SHP77 treated with DMSO at 0.1 percent for 48 hours (cell line): ENCODE data around the gene SIRT2.
"Not testable (repeated sequence)": the region's sequence is repeated elsewhere in the genome, so short reads cannot be mapped to it uniquely, and the experiment has no call there.

Experiments used
- DNase-seq: peaks from one replicate; lab custom pipeline; 2025; lab: John Stamatoyannopoulos, UW

SIRT2 gene

DNA sequence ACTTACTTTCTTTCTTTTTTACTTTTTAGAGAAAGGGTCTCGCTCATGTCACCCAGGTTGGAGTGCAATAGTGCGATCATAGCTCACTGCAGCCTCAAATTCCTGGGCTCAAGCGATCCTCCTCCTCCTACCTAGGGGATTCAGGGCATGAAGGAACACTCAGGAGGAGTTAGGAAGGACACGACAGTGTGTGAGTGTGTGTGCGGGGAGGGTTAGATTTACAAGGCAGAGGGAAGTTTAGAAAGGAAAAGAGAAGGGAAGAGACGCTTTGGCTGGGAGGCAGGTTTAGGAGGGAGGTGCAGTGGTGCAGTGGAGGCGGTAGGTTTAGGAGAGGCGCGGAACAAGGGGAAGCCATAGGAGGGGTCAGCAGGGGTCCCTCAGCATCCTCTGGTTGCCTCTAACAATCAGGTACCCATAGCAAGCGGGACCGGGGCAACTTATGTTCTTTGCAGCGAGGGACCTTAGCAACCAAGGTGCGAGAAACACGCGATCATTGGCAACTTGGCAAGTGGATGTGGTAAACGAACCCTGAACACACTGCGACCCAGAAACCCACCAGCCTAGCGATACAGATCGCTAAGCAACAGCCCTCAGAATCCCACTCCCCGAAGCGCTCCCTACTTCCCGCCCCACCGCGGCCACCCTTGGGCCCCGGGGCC, 501 bp downstream of the SIRT2 start:
- DNase-seq: no peak

DNA sequence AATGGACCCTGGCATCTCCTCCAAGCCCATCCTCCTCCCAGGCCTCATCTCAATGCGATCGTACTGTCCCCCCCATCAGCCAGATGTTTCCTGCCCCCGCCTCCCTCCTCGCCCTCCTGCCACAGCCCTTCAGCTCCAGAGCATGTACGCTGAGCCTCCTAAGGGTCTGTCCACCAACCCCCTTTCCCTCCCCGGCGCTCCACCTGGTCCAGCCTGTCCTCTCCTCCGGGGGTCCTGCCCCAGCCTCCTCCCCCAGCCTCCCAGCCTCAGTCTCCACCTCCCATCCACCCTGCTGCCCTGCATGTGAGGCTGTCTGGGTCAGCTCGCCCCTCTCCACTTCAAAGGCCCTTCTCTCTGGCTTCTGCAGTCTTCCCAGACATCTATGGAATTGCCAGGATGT, 4.5 kb downstream of the SIRT2 start:
- no peak for DNase-seq

DNA sequence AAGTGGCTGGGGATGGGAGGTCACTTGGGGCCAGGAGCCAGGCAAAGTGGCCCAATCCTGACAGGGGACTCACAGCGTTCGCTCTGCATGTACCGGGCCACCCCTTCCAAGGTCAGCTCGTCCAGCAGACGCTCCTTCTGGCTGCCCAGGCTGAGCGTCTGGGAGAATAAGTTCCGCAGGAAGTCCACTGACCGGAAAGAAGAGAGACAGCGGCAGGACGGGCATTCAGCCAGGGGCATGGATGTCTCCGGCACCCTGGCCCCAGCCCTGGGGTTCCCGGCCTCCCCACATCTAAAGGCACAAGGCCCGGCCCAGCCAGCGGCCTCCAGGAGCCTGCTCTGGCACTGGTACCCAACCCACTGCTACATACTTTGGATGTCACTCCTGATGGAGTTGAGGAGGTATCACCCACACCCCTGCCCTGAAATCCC, 6.1 kb downstream of the SIRT2 start:
- no peak for DNase-seq

DNA sequence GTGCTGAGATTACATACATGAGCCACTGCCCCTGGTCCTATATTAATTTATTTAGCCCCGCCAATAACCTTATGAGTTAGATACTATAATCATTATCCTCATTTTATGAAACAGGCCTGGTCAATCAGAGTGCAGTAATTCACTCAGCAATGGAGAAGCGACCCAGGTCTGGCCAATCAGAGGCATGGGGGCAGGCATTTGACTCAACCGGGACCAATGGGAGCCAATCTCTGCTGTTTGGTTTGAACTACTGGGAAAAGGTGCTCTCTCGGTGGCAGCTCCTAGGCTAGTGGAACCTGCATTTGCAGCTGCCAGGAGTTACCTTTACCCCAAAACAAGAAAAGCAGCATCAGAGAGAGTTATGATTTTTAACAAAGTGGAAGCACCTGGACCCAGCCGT, 6.6 kb downstream of the SIRT2 start:
- DNase-seq: peak; percentile 67

DNA sequence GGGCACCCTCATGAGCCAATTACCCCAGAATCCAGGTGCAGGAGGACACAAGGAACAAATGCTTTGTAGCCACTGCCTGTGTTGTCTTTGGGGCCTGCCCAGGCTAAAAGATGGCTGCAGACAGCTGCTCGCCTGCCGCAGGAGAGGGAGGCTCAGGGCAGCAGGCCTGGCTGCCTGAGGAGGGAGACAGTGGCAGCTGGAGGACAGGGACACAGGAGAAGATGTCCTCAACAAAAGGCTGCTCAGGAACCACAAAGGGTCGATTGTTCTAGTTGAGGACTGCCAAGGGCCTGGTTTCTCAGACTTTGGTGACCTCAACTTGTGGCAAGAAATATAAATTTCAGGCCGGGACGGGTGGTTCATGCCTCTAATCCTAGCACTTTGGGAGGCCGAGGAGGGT, 7.6 kb downstream of the SIRT2 start:
- DNase-seq: no peak

DNA sequence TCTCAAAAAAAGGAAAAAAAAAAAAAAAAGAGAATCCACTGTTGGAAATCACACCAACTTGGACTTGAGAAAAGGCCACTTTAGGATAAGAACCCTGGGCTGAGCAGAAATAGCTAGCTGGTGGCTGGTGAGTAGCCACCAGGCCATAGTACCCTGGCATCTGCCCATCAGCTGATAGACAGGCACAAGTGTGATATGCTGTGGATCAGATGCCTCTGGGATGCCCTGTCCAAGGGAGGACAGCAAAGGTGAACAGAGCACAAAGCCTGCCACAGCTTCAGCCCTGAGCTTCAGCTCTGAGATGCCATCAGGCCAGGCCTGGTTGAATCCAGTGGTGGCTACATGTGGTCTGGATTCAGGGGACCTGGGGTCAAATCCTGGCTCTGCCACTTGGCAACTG, 8.7 kb downstream of the SIRT2 start:
- DNase-seq: no peak

DNA sequence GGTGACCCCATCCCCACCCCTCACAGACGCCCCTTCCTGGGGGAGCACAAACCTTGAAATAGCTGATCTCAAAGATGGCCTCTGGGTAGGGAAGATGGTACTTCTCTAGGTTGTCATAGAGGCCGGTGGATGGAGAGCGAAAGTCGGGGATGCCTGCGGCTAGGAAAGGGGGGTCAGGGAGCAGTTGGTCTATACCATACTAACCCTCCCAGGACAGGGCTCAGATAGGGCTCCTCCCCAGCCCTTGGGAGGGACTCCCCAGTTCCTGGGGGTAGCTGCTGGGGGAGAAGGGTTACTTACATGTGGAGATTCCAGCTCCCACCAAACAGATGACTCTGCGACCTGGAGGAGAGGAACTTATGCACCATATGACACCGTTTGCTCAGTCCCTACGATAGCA, 9.6 kb downstream of the SIRT2 start:
- no peak for DNase-seq

DNA sequence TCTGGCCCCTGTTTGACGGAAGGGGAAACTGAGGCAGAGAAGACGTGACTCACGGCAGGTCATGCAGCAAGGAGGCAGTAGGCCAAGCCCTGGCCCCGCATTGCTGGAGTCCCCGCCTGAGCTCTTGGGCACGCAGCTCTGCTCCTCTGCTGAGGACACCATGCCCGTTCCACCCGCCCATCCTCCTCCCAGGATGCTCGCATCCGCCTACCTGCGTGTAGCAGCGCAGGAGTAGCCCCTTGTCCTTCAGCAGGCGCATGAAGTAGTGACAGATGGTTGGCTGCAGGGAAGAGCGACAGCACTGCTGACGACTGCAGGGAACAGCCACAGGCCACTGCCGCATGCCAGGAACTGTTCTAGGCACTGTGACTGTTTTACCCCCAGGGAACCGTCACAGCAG, 10.5 kb downstream of the SIRT2 start:
- DNase-seq: no peak

DNA sequence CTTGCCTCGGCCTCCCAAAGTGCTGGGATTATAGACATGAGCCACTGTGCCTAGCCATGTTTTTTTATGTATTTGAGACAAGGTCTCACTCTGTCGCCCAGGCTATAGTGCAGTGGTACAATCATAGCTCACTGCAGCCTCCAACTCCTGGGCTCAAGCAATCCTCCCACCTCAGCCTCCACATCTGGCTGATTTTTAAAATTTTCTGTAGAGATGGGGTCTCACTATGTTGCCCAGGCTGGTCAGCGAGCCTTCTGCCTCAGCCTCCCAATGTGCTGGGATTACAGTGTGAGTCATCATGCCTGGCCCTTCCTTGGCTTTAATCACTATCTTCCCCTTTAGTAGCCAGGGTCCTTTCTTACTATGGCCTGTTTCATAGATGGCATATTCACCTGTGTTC, 14.7 kb downstream of the SIRT2 start:
- DNase-seq: not testable (repeated sequence)

DNA sequence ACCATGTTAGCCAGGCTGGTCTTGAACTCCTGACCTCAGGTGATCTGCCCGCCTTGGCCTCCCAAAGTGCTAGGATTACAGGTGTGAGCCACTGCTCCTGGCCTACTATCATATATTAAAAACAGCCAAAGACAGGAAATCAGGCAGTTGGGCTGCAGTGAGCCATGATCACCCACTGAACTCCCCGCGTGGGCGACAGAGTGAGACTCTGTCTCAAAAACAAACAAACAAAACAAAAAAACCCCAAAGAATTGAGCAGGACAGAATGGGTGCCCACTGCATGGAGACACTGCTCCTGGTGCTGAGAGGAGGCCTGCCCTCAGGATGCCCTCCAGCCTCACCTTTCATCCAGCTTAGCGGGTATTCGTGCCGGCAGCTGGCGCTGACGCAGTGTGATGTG, 16.1 kb downstream of the SIRT2 start:
- DNase-seq: no peak

DNA sequence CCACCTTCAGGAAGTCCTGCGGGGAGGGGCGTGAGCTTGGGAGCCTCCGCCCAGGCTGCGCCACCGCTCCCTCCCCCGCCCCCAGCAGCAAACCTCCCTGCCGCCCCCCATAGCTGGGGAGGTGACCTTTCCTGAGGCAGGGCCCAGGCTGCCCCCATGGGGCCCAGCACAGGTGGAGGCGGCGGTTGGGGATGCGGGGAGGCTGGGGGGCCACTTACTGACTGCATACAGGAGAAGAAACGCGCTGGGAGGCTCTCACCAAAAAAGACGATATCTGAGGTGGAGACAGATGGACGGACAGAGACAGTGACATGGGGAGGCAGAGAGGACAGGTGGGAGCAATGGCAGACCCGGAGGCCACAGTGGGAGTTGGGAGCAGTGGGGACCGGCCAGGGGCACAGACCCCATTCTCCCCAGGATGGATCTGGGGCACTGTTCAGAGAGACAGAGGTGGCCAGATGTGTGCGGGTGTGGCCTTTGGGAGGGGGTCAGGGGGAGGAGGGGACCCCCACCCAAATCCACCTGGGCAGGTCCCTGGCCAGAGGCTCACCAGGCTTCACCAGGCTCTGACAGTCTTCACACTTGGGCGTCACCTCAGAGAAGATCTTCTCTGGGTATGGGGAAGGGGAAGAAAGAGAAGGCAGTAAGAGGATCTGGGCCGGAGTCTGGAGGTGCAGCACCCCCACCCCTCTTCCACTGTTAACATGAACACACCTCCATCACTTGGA, 18.4 kb downstream of the SIRT2 start:
- no peak for DNase-seq

DNA sequence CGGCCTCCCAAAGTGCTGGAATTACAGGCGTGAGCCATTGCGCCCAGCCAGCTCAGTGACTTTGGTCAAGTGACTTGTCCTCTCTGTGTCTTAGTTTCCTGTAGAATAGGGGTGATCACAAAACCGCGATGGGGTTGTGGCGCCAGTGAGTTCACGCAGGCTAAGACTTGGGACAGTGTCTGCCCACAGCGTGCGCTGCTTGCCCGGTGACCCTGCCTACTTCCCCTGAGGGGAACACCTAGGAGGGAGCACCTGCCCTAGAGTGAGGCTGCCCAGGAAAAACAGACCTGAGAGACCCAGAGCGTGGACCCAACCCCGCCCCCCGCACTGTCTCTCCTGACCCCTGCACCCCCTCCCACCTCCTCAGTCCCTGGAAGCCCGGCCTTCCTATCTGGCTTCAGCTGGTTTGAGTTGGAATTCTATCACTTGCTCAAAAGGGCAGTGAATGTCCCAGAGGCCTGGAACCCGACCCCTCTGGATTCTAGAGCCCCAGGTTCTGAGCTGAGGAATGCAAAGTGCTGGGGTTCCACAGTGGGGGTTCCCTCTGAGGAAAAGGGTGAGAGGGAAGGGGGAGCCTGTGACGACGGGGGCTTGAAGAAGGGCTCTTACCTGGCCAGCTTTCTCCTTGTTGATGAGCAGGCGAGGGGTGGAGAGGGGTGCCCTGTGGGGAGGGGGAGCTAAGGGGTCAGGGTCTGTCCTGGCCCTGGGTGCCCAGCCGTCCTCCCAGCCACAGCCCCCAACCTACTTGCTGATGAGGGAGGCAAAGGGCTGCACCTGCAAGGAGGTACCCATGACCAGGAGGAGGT, 19.1 kb downstream of the SIRT2 start:
- DNase-seq: no peak

DNA sequence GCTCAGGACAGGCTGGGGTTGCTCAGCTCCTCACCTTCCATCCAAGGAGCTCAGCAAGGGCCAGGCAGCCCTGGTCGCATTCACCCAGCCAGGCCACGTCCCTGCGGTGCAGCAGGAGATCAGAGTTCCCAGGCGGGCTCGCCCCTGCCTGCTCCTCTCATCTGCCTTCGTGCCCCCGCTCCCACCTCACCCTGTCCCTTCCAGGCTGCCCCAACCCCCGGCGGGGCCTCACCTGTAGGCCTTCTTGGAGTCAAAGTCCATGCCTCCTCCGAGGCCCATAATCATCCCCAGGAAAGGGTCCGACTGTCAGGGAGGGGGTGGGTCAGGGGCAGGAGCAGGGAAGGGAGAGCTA, 20.0 kb downstream of the SIRT2 start:
- no peak for DNase-seq

DNA sequence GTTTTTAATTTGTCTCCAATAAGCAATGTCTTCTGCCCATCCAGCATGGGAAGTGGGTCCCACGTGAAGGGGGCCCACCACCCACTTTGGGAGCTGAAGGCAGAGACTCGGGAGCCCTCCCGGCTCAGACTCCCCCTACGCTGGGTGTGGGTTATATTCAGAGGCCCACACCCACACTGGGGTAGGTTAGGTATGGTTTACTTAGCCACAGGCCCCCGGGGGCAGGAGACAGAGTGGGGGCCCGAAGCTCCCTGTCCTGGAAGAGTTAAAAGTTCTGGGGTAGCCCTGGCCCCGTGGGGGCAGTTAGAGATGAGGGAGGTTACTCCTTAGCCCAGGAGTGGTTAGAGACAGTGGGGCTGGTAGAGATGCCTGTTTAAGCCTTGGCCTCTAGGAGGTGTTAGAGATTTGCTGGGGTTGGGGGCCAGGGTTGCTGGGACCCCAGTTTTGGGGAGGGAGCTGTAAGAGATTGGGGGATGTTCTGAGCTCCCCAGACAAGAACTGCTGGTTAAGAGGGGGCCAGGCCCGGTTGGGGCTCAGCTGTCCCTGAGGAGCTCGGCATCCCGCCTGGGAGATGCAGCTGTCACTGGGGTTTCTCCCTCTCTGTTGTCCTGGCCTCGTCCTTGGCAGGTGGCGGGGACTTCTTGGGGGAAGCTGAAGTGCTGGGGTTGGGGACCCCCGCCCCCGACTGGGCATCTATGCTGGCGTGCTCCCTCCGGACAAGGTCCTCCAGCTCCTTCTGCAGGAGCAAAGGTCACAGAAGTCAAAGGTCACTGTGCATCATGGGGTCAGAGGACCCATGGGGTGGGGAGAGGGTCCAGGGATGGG, 20.6 kb downstream of the SIRT2 start:
- DNase-seq: no peak

DNA sequence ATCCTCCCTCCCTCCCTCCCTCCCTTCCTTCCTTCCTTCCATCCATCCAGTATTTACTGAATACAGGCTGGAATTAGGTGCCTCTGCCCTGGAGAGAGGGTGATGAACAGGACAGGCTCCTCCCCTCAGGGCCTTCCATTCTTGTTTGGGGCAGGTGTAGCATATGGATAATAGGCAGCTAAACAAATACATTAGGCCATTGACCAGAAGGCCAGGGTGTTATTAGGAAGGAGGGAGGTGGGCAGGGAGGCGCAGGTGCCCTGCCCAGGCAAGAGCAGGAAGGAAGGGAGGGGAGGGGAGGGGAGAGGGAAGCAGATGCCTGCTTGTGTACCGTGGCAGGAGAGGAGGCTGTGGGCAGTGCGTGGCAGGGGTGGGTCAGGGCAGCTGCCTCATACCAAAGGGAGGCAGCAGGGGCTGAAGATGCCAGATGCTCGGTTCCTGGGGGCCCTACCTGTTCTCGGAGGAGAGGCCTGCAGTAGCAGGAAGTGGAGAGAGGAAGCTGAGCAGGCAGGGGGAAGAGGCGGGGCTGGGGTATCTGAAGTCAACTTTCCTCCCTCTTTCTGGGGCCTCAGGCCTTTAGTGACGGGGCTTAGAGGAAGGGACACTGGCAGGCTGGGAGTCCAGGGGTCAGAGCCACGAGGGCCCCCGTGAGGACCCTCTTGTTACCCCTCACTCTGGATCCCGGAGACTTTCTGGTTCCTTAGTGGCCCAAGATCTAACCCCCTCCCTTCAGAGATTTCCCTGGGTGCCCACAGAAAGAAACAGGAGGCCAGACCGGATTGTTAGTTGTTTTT, 21.4 kb downstream of the SIRT2 start, which contains the start of gene RINL:
Gene RINL (minus strand): TSS at position 495 of the 794 bp plus-strand sequence. CDS start 1,533 bp downstream, outside the sequence.
- peak; percentile 99 for DNase-seq

DNA sequence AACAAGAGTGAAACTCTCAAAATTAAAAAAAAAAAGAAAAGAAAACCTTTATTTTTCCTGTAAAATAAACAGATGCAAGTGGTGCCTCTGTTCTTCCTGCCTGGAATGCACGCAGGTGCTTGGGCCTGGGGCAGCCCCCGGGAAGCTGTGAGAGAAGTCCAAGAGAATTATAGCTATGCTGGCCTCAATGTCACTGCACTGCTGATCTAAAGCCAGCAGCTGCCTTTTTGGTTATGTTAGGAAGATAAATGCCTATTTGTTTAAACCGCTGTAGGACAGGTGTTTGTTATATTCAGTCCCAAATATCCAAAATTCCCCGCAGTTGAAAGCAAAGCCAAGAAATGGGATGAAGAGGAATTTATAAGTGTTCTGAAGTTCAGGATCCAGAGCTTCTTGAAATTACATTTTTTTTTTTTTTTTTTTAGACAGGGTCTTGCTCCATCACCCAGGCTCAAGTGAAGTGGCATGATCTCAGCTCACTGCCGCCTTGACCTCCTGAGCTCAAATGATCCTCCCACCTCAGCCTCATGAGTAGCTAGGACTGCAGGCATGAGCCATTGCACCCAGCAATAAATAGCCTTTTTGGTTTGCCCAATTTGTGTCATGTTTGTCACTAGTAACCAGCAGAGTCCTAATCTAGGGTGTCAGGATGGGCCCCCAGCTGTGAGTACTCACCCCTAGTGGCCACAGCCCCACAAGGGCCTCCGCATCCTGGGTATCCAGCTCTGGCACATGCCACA, 23.6 kb downstream of the SIRT2 start:
- peak; percentile 66 for DNase-seq

DNA sequence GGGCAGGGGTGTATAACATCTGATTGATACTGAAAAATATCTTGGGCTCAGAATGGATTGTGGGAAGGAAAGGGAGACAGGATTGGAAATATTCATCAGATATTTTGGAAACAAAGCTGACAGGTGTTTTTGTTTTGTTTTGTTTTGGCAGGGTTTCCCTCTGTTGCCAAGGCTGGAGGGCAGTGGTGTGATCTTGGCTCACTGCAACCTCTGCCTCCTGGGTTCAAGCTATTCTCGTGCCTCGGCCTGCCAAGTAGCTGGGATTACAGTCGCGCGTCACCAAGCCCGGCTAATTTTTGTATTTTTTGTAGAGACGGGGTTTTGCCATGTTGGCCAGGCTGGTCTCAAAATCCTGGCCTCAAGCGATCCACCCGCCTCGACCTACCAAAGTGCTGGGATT, 26.0 kb downstream of the SIRT2 start:
- not testable (repeated sequence) for DNase-seq

DNA sequence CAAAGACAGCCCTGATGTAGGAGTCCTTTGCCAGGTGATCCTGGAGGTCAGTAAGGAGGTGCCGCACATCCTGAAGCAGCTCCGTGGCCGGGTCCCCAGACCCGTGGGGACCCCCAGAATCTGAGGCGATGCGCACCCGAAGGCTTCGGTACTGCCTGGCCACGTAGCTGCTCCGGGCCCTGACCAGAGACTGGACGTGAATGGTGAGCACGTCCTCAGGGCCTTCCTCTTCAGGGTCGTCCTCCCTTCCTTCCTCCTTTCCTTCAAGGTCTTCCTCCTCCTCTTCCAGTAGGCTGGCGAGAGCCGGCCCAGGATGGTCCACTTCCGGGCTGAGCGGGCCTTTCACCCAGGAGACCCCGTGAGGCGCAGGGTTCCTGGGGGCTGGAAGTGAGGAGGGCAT, 28.8 kb downstream of the SIRT2 start:
- DNase-seq: no peak

DNA sequence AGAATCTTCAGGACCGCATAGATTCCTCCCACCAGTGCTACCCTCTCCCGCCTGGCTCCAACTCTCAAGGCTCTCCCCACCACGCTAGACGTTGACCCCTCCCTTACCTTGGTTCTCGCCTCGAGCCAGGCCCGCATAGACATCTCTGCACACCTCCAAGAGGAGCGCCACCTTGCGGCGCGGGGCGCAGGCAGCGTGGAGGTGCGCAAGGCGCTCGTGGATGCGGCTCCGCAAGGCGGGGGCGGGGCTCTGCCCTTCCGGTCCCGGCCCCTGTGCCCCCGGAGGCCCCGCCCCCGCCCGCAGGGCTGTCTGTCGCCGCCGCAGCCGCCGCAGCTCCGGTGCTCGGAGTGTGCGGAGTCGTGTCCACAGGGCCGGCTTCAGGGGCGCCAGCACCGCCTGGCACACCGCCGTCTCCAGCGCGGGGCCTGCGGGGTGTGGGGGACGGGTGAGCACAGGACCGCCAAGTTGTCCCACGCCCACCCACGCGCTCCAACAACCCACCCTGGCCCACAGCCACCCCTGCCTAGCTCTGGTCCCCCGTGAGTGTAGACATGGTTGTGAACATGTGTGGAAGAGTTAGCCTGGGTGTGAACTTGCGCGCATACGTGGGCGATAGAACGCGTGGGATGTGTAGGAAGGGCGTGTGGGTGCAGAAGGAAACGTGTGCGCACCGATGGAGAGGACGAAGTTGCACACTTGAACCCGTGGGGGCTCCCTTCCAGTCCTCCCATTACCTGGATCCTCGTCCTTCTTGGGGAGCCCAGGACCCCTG, 29.4 kb downstream of the SIRT2 start:
- DNase-seq: peak; percentile 91
